Heart left ventricle (tissue), 13 donors: Measurements from ENCODE around the gene DLGAP4.

Experiments
- CTCF ChIP-seq, 12 donors: fragments of 200-600 bp; sonication (generic) in 4 of 12; IDR thresholded peaks; one replicate each; pipeline versions ENCODE4 v1.5.0 to v1.8.0; 2018 to 2022; ENCODE audit warnings: antibody characterized with exemption in 12 of 12, mild to moderate bottlenecking in 5 of 12
- POLR2A ChIP-seq, 2 donors: fragments of 450-650 bp; IDR thresholded peaks; one replicate each; pipeline ENCODE4 v1.6.1; 2017; ENCODE audit warnings: antibody characterized with exemption in 2 of 2, mild to moderate bottlenecking in 2 of 2, moderate library complexity in 2 of 2
- donor health status: ischemic (EF 13 %, LVEDD 7.1; RV severe dilation, severe dysfunction).
- donor health status: DM: no; HTN: yes; CAD: no.
- donor health status: DM: no; HTN: no; CAD: no.
- donor health status: ischemic (EF 25% LVEDD 6.9; RV normal size, moderate dysfunction).
- donor health status: ischemic (EF 25% LVEDD 5.7; RV mildly dilated, moderate dysfunction).
- donor health status: ischemic (EF 35%, LVEDD 5.7; RV mildly dilated, moderate dysfunction).
- donor health status: nonischemic (EF 11% LVEDD 7.7; RV severe dilation, severe dysfunction).
- donor health status: DM: yes; HTN: yes; CAD: no.
- donor health status: PGD.
- donor health status: ischemic (EF 29% LVEDD 5.4; RV normal size, mild dysfunction).
- donor health status: nonischemic (EF 23%, LVEDD 6.1; RV moderate dilation, normal function).

DNA sequence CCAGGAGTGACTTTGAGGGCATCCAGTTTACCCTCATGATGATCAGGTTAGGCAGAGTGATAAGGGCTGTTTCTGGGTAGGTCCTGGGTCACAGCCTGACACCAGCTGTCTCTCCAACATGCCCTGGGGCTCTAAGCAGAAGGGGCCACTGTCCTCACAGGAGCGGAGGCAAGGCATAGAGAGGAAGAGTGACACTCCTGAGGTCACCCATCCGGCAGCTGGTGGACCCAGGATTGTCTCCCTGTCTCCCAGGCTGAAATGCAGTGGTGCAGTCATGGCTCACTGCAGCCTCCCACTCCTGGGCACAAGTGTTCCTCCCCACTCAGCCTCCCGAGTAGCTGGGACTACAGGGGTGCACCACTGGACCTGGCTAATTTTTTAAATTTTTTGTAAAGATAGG, 12.0 kb downstream of the DLGAP4 start:
- TF ChIP-seq CTCF (IDR thresholded peaks at IDR 0.05) (no peak), POLR2A (IDR thresholded peaks at IDR 0.05) (no peak)
